Epithelial cell of prostate (primary cell): Measurements from ENCODE around the gene RBM38.

Source experiments
- DNase-seq: peaks from one replicate; pipeline ENCODE4 v3.0.0-alpha.2; 2011; ENCODE audit warnings: low read depth, low spot score
- H3K27ac ChIP-seq: fragments of 450-650 bp; 2 replicates; pipeline ENCODE4 v1.5.1; 2017; ENCODE audit warnings: mild to moderate bottlenecking

Gene RBM38

GRCh38 chr20:57374343-57374930 is 16.8 kb upstream of the RBM38 start:
- no peak overlapping the region for H3K27ac ChIP-seq
- no peak for DNase-seq

GRCh38 chr20:57374931-57375651 is 16.1 kb upstream of the RBM38 start:
- no peak for DNase-seq
- no peak overlapping the region for H3K27ac ChIP-seq

GRCh38 chr20:57375652-57376230 is 15.5 kb upstream of the RBM38 start:
- DNase-seq, result no peak
- no peak overlapping the region for H3K27ac ChIP-seq

GRCh38 chr20:57377350-57377749 is 13.8 kb upstream of the RBM38 start:
- no peak overlapping the region for H3K27ac ChIP-seq
- DNase-seq, result no peak

GRCh38 chr20:57378107-57378506 is 13.1 kb upstream of the RBM38 start:
- no peak overlapping the region for H3K27ac ChIP-seq
- no peak for DNase-seq

GRCh38 chr20:57378646-57379262 is 12.4 kb upstream of the RBM38 start:
- DNase-seq, result no peak

GRCh38 chr20:57379263-57379647 is 11.9 kb upstream of the RBM38 start:
- DNase-seq, result no peak

More at GRCh38 chr20:57378646-57379262, 12.4 kb upstream of the RBM38 start:
- H3K27ac ChIP-seq, result no peak overlapping the region

GRCh38 chr20:57380081-57380750 is 11.0 kb upstream of the RBM38 start:
- H3K27ac ChIP-seq, result no peak overlapping the region

More at GRCh38 chr20:57379263-57379647, 11.9 kb upstream of the RBM38 start:
- H3K27ac ChIP-seq, result no peak overlapping the region

GRCh38 chr20:57381596-57382503 is 9.3 kb upstream of the RBM38 start:
- no peak for DNase-seq
- no peak overlapping the region for H3K27ac ChIP-seq

More at GRCh38 chr20:57380081-57380750, 11.0 kb upstream of the RBM38 start:
- no peak for DNase-seq

GRCh38 chr20:57382516-57382915 is 8.7 kb upstream of the RBM38 start:
- no peak overlapping the region for H3K27ac ChIP-seq
- DNase-seq, result no peak

- H3K27ac ChIP-seq, result no peak overlapping the region
- DNase-seq, result no peak
Observed at GRCh38 chr20:57383447-57384347, 7.5 kb upstream of the RBM38 start.

GRCh38 chr20:57384486-57384885 is 6.7 kb upstream of the RBM38 start:
- no peak for DNase-seq
- no peak overlapping the region for H3K27ac ChIP-seq

GRCh38 chr20:57384953-57385761 is 6.0 kb upstream of the RBM38 start:
- no peak for DNase-seq
- no peak overlapping the region for H3K27ac ChIP-seq

GRCh38 chr20:57385940-57386339 is 5.3 kb upstream of the RBM38 start:
- H3K27ac ChIP-seq, result no peak overlapping the region
- no peak for DNase-seq

- H3K27ac ChIP-seq, result no peak overlapping the region
- DNase-seq, result no peak
Observed at GRCh38 chr20:57386762-57387161, 4.4 kb upstream of the RBM38 start.

GRCh38 chr20:57387463-57387862 is 3.7 kb upstream of the RBM38 start:
- no peak for DNase-seq
- no peak overlapping the region for H3K27ac ChIP-seq

- H3K27ac ChIP-seq, result no peak overlapping the region
- no peak for DNase-seq
Observed at GRCh38 chr20:57387945-57388371, 3.2 kb upstream of the RBM38 start.
